Erythroblast (primary cell): ENCODE measurements around the gene AGAP1.

Experiments
- GATA1 ChIP-seq: IDR thresholded peaks from 2 replicates; pipeline ENCODE4 v1.6.1; 2011; ENCODE audit warnings: low read depth, mild to moderate bottlenecking, control low read depth, low read length, moderate library complexity
- POLR2A ChIP-seq: IDR thresholded peaks from 2 replicates; pipeline ENCODE4 v1.6.1; 2011; ENCODE audit warnings: mild to moderate bottlenecking, low read length

- TF ChIP-seq POLR2A, result no peak
- TF ChIP-seq GATA1, result no peak
Observed at GRCh38 chr2:236008857-236009256, 515.0 kb downstream of the AGAP1 start.
